ENCODE data around the gene SLC17A7. TPM values are rescaled to one million over a fixed set of nuclear protein-coding genes. Genes with fewer than 3 reads are reported as not detected.

SLC17A7 gene
- total and polyA plus RNA-seq, 2 of the 13 experiments (the other 11 are each of a cell fraction or from before 2014, with no cell fraction given) = 0.32 TPM; not detected in 1

- TF ChIP-seq POGK (CRISPR knock-in tag; conservative IDR thresholded peaks at IDR 0.05) (0 out of 2 replicates have a peak, but pooled peaks have one; percentile 43), MXI1 (IDR thresholded peaks at IDR 0.05; ENCODE audit: borderline replicate concordance, low read depth, low read length) (peak; percentile 21; the same call in 1 of the 3 replicates), ZNF740 (CRISPR knock-in tag; IDR thresholded peaks at IDR 0.05) (no peak), BHLHE40 (IDR thresholded peaks at IDR 0.05; ENCODE audit: low read length) (peak; percentile 16; the same call in 1 of the 2 replicates), NPAS2 (CRISPR knock-in tag; IDR thresholded peaks at IDR 0.05; ENCODE audit: borderline replicate concordance) (no peak), GFI1 (CRISPR knock-in tag; IDR thresholded peaks at IDR 0.05; ENCODE audit: borderline replicate concordance) (no peak), THAP11 (CRISPR knock-in tag; IDR thresholded peaks at IDR 0.05) (peak; percentile 40; the same call in 1 of the 2 replicates), ZBTB20 (CRISPR knock-in tag; IDR thresholded peaks at IDR 0.05; ENCODE audit: borderline replicate concordance, low read depth) (no peak), SAP130 (CRISPR knock-in tag; IDR thresholded peaks at IDR 0.05; ENCODE audit: low read depth) (0 out of 2 replicates have a peak, but pooled peaks have one; percentile 19), SNAPC4 (CRISPR knock-in tag; IDR thresholded peaks at IDR 0.05) (no peak), ZNF331 (CRISPR knock-in tag; IDR thresholded peaks at IDR 0.05) (peak; percentile 99)
- TF ChIP-seq, protein P1, sequence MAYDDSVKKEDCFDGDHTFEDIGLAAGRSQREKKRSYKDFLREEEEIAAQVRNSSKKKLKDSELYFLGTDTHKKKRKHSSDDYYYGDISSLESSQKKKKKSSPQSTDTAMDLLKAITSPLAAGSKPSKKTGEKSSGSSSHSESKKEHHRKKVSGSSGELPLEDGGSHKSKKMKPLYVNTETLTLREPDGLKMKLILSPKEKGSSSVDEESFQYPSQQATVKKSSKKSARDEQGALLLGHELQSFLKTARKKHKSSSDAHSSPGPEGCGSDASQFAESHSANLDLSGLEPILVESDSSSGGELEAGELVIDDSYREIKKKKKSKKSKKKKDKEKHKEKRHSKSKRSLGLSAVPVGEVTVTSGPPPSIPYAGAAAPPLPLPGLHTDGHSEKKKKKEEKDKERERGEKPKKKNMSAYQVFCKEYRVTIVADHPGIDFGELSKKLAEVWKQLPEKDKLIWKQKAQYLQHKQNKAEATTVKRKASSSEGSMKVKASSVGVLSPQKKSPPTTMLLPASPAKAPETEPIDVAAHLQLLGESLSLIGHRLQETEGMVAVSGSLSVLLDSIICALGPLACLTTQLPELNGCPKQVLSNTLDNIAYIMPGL (CRISPR knock-in tag; IDR thresholded peaks at IDR 0.05; ENCODE audit: borderline replicate concordance in 1 of 2, low read depth in 1 of 2) = peak; percentile 55 to 69; a peak in 2 of 4 replicates
- TF ChIP-seq, protein P2, sequence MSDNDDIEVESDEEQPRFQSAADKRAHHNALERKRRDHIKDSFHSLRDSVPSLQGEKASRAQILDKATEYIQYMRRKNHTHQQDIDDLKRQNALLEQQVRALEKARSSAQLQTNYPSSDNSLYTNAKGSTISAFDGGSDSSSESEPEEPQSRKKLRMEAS (IDR thresholded peaks at IDR 0.05) = peak; percentile 37; the same call in 1 of the 2 replicates
- TF ChIP-seq, protein P3, sequence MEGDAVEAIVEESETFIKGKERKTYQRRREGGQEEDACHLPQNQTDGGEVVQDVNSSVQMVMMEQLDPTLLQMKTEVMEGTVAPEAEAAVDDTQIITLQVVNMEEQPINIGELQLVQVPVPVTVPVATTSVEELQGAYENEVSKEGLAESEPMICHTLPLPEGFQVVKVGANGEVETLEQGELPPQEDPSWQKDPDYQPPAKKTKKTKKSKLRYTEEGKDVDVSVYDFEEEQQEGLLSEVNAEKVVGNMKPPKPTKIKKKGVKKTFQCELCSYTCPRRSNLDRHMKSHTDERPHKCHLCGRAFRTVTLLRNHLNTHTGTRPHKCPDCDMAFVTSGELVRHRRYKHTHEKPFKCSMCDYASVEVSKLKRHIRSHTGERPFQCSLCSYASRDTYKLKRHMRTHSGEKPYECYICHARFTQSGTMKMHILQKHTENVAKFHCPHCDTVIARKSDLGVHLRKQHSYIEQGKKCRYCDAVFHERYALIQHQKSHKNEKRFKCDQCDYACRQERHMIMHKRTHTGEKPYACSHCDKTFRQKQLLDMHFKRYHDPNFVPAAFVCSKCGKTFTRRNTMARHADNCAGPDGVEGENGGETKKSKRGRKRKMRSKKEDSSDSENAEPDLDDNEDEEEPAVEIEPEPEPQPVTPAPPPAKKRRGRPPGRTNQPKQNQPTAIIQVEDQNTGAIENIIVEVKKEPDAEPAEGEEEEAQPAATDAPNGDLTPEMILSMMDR (CRISPR knock-in tag; IDR thresholded peaks at IDR 0.05) = peak; percentile 81
These were observed 34.9 kb upstream of the SLC17A7 start (continued) for GRCh38 chr19:49475995-49476880.
